Esophagus muscularis mucosa (tissue), 4 donors: Measurements from ENCODE around the gene RAP2B. TPM values are rescaled to one million over a fixed set of nuclear protein-coding genes. Genes with fewer than 3 reads are reported as not detected.

Experiments used
- DNase-seq: peaks from one replicate; pipeline ENCODE4 v3.0.0-alpha.2; 2017; ENCODE audit errors: extremely low spot score
- H3K27ac ChIP-seq, 4 donors: fragments of 200-600 bp; sonication (generic); replicated peaks in 1 of 4; 1 replicate in 3 of 4; 2 replicates in 1 of 4; pipeline ENCODE4 v1.5.1; 2016 to 2019; ENCODE audit warnings: mild to moderate bottlenecking in 1 of 4
- H3K27me3 ChIP-seq, 4 donors: fragments of 200-600 bp; sonication (generic); one replicate each; pipeline versions ENCODE4 v1.5.1 to v1.6.0; 2016 to 2019
- H3K36me3 ChIP-seq, 4 donors: fragments of 200-600 bp; sonication (generic); one replicate each; pipeline ENCODE4 v1.5.1; 2016 to 2019
- H3K4me1 ChIP-seq, 4 donors: fragments of 200-600 bp; sonication (generic); one replicate each; pipeline ENCODE4 v1.5.1; 2016 to 2019
- H3K4me3 ChIP-seq, 4 donors: fragments of 200-600 bp; sonication (generic); 1 replicate in 2 of 4; 2 replicates in 2 of 4; pipeline ENCODE4 v1.5.1; 2016 to 2019; ENCODE audit warnings: mild to moderate bottlenecking in 4 of 4, moderate library complexity in 1 of 4
- H3K9me3 ChIP-seq, 4 donors: fragments of 200-600 bp; sonication (generic); 1 replicate in 3 of 4; 2 replicates in 1 of 4; pipeline ENCODE4 v1.5.1; 2016 to 2019
- EP300 ChIP-seq: sonication (generic); formaldehyde crosslinking; IDR thresholded peaks from one replicate; pipeline ENCODE4 v1.6.1; 2017; ENCODE audit warnings: antibody characterized with exemption
- POLR2A ChIP-seq: fragments of 450-650 bp; IDR thresholded peaks from one replicate; pipeline ENCODE4 v1.6.1; 2017; ENCODE audit warnings: antibody characterized with exemption, moderate library complexity, mild to moderate bottlenecking, low read depth
- POLR2AphosphoS5 ChIP-seq, 2 donors: sonication (generic); formaldehyde crosslinking; IDR thresholded peaks; one replicate each; pipeline ENCODE4 v1.6.1; 2017; ENCODE audit warnings: antibody characterized with exemption in 2 of 2
- WGBS: methylation state at CpG from one replicate; pipeline ENCODE4 v1.1.5; 2018; 5-methylcytosine and 5-hydroxymethylcytosine counted together
- intact Hi-C: fragments of 100-400 bp; cut with DNase I; formaldehyde crosslinking; loops from one replicate; pipeline ENCODE4 v1.15.1; 2023
- total RNA-seq, 4 donors: library from RNA; depleted of rRNA; stranded (reverse); fragments of >200 nt; gene quantifications; one replicate each; pipeline versions ENCODE4 v1.1.0 to v1.2.1, GENCODE V29; 2016
- TF ChIP-seq, protein P1 (sequence below), 3 experiments: fragments of 200-600 bp in 2 of 3; fragments of 450-650 bp in 1 of 3; sonication (generic) in 2 of 3; IDR thresholded peaks; one replicate each; pipeline ENCODE4 v1.5.1; 2017 to 2019; ENCODE audit warnings: antibody characterized with exemption in 3 of 3, mild to moderate bottlenecking in 2 of 3, moderate library complexity in 1 of 3

Gene RAP2B
- total RNA-seq, 4 donors from 2014 or later, result 11.0 to 16.1 (median 11.2) TPM

DNA sequence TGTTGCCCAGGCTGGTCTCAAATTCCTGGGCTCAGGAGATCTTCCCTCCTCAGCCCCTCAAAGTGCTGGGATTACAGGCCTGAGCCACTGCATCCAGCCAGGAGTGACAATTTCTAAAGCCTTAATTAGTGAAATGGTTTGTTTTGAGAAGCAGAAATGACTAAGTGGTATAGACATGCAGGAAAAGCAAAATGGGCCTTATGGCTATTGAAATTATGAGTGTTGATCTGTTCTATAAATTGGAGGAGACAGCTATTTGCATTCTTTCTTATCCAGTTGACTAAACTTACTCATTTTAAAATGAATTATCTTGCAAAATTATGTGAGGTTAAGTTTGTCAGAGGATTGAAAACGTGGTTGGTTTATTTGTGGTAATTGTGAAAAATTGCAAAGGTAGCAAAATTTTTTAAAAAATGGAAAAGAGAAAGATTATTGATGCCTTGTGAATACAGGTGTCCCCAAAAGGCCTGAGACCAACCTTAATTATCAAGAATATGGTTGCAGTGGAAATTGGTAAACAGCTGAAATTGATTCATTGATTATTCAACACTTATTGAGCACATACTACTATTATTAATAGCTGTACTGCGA, 7.9 kb downstream of the RAP2B start:
- H3K36me3 ChIP-seq, result peaks cover 0 to 6% (median 0%) of the 10 kb centered on the region in 4 donors
- no peaks in the 10 kb centered on the region for H3K9me3 ChIP-seq
- H3K4me1 ChIP-seq, result peaks cover 12 to 31% (median 28%) of the 10 kb centered on the region in 4 donors
- intact Hi-C loops, result loop anchor here (5.0 kb wide), 1 partner anchor 117 kb away; no protein-coding TSS in a partner anchor
- H3K27me3 ChIP-seq, result no peaks in the 10 kb centered on the region
- no peak for DNase-seq
- WGBS, result 87% methylated on average over 2 of the region's 2 CpGs
- no peak overlapping the region for H3K27ac ChIP-seq
- TF ChIP-seq, protein P1, sequence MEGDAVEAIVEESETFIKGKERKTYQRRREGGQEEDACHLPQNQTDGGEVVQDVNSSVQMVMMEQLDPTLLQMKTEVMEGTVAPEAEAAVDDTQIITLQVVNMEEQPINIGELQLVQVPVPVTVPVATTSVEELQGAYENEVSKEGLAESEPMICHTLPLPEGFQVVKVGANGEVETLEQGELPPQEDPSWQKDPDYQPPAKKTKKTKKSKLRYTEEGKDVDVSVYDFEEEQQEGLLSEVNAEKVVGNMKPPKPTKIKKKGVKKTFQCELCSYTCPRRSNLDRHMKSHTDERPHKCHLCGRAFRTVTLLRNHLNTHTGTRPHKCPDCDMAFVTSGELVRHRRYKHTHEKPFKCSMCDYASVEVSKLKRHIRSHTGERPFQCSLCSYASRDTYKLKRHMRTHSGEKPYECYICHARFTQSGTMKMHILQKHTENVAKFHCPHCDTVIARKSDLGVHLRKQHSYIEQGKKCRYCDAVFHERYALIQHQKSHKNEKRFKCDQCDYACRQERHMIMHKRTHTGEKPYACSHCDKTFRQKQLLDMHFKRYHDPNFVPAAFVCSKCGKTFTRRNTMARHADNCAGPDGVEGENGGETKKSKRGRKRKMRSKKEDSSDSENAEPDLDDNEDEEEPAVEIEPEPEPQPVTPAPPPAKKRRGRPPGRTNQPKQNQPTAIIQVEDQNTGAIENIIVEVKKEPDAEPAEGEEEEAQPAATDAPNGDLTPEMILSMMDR (IDR thresholded peaks at IDR 0.05), result no peak
- TF ChIP-seq POLR2AphosphoS5 (IDR thresholded peaks at IDR 0.05), result no peak
- TF ChIP-seq POLR2A, result no peak
- no peak for TF ChIP-seq EP300
- H3K4me3 ChIP-seq, result no peak overlapping the region

GRCh38 chr3:153171256-153171655, 9.2 kb downstream of the RAP2B start:
- H3K4me1 ChIP-seq, result peaks cover under 1 to 17% (median 15%) of the 10 kb centered on the region in 4 donors
- TF ChIP-seq POLR2AphosphoS5 (IDR thresholded peaks at IDR 0.05), result no peak
- TF ChIP-seq, protein P1 (IDR thresholded peaks at IDR 0.05), result no peak
- no peak for TF ChIP-seq EP300
- no peak for TF ChIP-seq POLR2A
- H3K36me3 ChIP-seq, result peaks cover 0 to 6% (median 0%) of the 10 kb centered on the region in 4 donors
- H3K4me3 ChIP-seq, result no peak overlapping the region
- no peaks in the 10 kb centered on the region for H3K9me3 ChIP-seq
- no peak overlapping the region for H3K27ac ChIP-seq
- no peaks in the 10 kb centered on the region for H3K27me3 ChIP-seq
- no peak for DNase-seq
- intact Hi-C loops, result no loop called here
- WGBS, result 66% methylated on average over 2 of the region's 2 CpGs

DNA sequence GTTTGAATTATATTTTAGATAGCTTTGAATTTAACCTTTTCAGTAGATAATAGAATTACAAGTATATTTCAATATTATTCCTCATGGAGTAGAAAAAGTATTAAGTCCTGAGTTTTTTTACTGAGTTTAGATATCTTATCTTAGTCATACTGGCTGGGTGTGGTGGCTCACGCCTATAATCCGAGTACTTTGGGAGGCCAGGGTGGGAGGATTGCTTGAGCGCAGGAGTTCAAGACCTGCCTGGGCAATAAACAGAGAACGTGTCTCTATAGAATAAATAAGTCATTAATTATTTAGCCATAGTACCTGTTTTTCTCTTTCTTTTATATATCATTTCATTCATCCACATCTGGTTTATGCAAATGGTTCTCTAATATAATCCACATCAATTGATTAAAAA, 9.9 kb downstream of the RAP2B start:
- Histone ChIP-seq H3K27ac (no peak overlapping the region), H3K4me1 (peaks cover 0 to 11% (median 8%) of the 10 kb centered on the region in 4 donors), H3K4me3 (no peak overlapping the region), H3K36me3 (peaks cover 0 to 6% (median 0%) of the 10 kb centered on the region in 4 donors), H3K9me3 (no peaks in the 10 kb centered on the region), H3K27me3 (no peaks in the 10 kb centered on the region)
- intact Hi-C loops, result no loop called here
- DNase-seq, result no peak
- TF ChIP-seq, protein P1 (IDR thresholded peaks at IDR 0.05), result no peak
- TF ChIP-seq POLR2AphosphoS5 (IDR thresholded peaks at IDR 0.05), result no peak
- TF ChIP-seq POLR2A, result no peak
- TF ChIP-seq EP300, result no peak
- 93% methylated on average over 4 of the region's 4 CpGs for WGBS

- intact Hi-C loops, result no loop called here
- H3K27me3 ChIP-seq, result no peaks in the 10 kb centered on the region
- no peak overlapping the region for H3K4me3 ChIP-seq
- H3K27ac ChIP-seq, result no peak overlapping the region
- peaks cover 0 to 5% (median 0%) of the 10 kb centered on the region in 4 donors for H3K4me1 ChIP-seq
- WGBS, result 92% methylated on average over 19 of the region's 19 CpGs
- TF ChIP-seq EP300, result no peak
- TF ChIP-seq POLR2A, result no peak
- no peak for TF ChIP-seq POLR2AphosphoS5 (IDR thresholded peaks at IDR 0.05)
- TF ChIP-seq, protein P1 (IDR thresholded peaks at IDR 0.05), result no peak
- no peak for DNase-seq
- no peaks in the 10 kb centered on the region for H3K9me3 ChIP-seq
- peaks cover 0 to 6% (median 0%) of the 10 kb centered on the region in 4 donors for H3K36me3 ChIP-seq
Observed at GRCh38 chr3:153172796-153173757, 11.1 kb downstream of the RAP2B start.
